Inflammatory macrophage treated with lipopolysaccharide for 1 hour (primary cell): ENCODE data around the gene CNTNAP2.

Experiments
- DNase-seq, 2 donors: peaks; one replicate each; pipeline ENCODE4 v3.0.0-alpha.2; 2020 to 2022

The CNTNAP2 gene

GRCh38 chr7:148135116-148135515 lies 2018.5 kb downstream of the CNTNAP2 start:
- no peak for DNase-seq

DNA sequence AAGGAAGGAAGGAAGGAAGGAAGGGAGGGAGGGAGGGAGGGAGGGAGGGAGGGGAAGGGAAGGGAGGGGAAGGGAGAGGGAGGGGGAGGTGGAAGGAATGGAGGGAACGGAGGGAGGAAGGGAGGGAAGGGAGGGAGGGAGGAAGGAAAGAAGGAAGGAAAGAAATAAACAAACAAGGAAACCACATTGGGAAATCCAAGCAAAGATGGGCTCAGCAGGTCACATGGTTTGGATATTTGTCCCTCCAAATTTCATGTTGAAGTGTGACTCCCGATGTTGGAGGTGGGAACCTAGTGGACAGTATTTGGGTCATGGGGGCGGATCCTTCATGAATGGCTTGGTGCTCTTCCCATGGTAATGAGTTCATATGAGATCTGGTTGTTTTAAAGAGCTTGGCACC lies 2019.4 kb downstream of the CNTNAP2 start:
- no peak for DNase-seq

GRCh38 chr7:148142660-148143248 lies 2026.2 kb downstream of the CNTNAP2 start:
- DNase-seq: peak; percentile 2 to 47

DNA sequence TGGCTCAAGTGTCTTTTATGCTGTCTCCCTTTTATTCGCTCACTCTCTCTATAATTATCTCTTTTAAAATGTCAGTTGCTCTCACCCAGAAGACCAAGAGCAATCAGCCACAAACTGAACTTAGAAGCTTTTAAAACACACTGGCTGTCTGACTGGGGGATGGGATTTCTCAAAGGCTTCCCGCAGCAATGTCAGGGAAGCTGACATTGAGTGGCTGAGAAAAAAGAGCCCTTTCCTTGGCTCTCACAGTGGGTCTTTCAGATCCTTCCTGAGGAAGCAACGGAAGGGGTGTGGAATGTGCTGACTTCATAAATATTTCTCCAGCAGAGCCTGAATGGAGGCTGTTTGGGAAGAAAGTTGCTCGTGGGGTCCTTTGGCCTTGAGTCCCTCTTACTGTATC lies 2028.2 kb downstream of the CNTNAP2 start:
- DNase-seq: no peak

GRCh38 chr7:148146346-148146745 lies 2029.7 kb downstream of the CNTNAP2 start:
- DNase-seq: no peak

DNA sequence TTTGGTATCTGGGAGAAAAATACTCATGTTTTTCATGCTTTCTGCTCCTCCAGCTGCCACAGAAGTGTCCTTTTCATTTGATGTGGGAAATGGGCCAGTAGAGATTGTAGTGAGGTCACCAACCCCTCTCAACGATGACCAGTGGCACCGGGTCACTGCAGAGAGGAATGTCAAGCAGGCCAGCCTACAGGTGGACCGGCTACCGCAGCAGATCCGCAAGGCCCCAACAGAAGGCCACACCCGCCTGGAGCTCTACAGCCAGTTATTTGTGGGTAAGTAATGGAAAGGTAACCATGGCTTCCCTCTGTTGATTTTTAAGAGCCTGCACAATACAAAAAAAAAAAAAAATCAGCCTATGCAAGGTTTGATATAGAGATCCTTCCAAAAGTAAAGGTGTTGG lies 2030.8 kb downstream of the CNTNAP2 start:
- no peak for DNase-seq

GRCh38 chr7:148148456-148148855 lies 2031.9 kb downstream of the CNTNAP2 start:
- no peak for DNase-seq

- DNase-seq: no peak
Measured at GRCh38 chr7:148149730-148150129, 2033.1 kb downstream of the CNTNAP2 start.

GRCh38 chr7:148151778-148152177 lies 2035.2 kb downstream of the CNTNAP2 start:
- no peak for DNase-seq

- DNase-seq: no peak
Measured at GRCh38 chr7:148153616-148154284, 2037.1 kb downstream of the CNTNAP2 start.

DNA sequence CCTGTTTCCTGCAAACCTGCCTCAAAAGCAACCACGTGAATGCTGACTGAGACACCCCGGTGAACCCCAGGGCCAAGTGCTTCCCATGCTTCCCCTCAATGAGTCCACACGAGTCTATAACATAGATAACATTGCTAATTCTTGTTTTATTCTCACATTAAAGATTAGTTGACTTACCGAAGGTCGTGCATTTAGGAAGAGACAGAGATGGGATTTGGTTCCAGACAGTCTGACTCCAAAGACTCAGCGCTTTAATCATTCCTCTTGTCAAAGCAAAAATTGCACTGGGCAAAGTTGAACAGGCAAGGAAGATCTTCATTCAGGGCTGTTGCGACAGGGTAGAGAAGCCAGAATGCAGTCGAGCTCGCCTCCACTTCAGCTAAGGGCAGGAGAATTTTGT lies 2038.4 kb downstream of the CNTNAP2 start:
- DNase-seq: no peak

- no peak for DNase-seq
Measured at GRCh38 chr7:148155826-148156225, 2039.2 kb downstream of the CNTNAP2 start.

DNA sequence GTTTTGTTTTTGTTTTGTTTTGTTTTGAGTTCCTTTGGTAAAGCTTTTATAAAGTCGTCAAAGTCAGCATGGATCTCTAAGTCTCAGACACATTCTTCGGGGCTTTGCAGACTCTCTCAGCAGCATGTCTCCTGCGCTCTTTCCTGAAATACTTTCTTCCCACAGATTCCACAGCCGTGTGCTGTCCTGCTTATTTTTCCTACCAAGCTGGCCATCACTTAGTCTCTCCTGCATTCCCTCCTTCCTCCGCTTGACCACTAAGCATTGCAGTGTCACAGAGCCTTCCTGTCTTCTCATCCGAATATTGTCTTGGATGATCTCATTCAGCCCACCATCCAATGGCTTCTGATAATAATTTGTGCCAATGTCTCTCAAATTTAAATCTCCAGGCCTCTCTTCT lies 2039.6 kb downstream of the CNTNAP2 start:
- DNase-seq: no peak

GRCh38 chr7:148159331-148159730 lies 2042.7 kb downstream of the CNTNAP2 start:
- no peak for DNase-seq

- DNase-seq: no peak
Measured at GRCh38 chr7:148161776-148162175, 2045.2 kb downstream of the CNTNAP2 start.

DNA sequence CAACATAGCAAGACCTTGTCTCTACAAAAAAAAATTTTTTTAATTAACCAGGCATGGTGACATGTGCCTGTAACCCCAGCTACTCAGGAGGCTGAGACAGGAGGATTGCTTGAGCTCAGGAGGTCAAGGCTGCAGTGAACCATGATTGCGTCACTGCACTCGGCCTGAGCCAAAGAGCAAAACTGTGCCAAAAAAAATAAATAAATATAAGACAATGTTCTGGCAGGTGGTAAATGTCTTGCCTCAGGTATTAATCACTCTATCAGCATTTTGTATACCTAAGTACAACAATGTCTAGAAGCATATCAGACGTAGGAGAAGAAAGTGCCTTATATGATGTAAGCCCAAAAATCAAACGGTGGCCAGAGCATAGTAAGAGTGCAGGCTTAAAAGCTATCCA lies 2046.2 kb downstream of the CNTNAP2 start:
- no peak for DNase-seq

DNA sequence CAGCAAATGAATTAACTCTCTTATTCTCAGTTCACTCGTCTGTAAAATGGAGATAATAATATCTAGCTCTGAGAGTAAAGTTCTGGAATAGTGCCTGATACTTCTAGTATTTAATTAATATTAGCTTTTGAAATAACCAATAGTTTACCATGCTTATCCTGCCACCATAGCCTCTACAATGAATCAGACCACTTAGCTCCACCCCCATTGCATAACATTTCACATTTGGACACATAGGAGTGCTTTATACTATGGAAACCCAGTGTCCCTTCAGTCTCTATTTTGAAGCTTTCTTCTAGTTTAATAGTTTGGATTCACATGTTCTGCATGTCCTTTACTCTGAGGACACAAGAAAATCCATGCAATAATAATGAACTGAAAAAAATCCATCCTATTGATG lies 2046.6 kb downstream of the CNTNAP2 start:
- no peak for DNase-seq

DNA sequence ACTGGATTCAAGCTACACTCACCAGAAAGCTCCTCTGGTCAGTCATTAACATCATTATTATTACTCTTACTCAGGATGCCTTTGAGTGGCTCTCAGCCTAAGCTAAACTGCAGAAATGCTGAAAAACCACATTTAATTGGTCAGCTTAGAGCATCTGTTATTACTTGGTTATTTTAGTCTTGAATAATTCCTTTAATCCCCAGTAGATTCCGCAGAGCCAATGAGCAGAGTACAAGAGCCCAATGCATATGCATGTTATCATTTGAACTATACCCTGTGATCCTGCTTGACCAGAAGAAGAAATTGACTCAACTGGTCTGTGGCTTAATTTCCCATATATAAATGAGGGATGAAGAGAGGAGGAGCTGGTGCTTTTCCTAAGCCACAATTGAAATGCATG lies 2056.3 kb downstream of the CNTNAP2 start:
- DNase-seq: no peak

GRCh38 chr7:148173369-148173768 lies 2056.8 kb downstream of the CNTNAP2 start:
- DNase-seq: no peak

DNA sequence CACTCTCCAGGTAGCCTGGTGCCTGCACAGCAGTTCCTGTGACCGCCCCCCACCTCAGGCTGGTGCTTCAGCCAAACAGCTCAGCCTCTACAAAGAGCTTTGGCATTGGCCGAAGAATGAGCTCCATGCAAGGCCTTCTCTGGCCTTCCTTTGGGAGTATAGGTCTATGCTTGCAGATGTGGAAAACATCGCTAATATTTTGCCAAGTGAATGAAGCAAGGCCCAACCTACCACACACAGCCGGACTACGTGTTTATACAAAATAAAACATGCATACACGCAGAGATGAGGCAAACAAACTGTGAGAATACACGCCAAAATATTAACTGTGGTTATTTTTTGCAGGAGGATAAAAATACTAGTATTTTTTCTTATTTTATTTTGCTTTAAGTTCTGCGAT lies 2057.8 kb downstream of the CNTNAP2 start:
- no peak for DNase-seq

- no peak for DNase-seq
Measured at GRCh38 chr7:148175512-148175911, 2058.9 kb downstream of the CNTNAP2 start.

- DNase-seq: no peak
Measured at GRCh38 chr7:148177972-148178371, 2061.4 kb downstream of the CNTNAP2 start.

DNA sequence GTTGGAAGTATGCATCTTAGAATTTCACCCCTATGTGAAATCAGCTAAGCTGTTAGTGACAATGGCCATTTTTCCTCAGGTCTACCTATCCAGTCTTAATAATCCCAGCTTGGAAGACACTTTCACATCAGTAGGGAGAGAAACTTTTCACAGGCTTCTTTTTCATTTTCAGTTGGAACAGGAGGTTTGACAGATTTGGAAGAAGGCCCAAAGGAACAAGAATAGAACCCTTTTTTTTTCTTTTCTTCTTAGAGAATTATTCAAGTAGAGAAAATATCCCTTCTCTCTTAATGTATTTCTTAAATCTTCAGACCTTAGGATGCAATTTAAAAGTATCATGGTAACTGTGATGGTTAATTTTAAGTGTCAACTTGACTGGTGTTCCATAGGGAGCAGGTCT lies 2063.5 kb downstream of the CNTNAP2 start:
- DNase-seq: no peak

DNA sequence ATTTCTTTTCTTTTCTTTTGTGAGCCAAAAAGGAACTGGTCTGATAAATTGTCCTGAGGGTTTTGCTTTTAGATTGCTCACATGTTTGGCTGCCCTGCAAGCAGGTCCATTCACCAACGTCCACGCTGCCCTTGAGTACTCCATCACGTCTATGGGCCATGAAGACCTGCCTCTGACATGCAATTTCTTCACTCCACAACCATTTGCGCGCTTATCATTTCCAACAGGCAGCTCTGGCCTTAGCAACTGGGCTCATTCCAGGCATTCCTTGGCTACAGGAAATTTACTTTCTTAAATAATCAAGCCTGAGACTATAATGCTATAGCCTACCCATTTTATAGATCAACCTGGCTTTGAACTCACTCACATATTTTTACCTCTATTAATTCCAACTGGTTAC lies 2065.7 kb downstream of the CNTNAP2 start:
- DNase-seq: no peak

DNA sequence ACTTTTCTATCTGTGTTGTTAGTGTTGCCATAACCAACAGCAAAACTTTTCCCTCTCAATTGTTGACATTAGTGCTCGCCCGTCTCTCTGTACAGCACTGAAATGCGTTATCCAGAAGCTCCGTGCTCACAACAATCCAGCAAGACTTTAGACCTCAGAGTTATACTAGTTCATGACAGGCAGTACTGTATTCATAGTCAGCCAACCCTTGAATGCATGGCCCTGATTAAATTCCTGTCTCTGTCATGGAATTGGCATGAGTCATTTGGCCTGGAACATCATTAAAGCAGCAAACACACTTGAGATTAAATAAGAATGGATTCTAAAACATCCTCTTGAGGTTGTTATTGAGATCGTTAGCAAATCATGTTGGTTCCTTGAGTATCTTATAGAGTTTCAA lies 2068.4 kb downstream of the CNTNAP2 start:
- no peak for DNase-seq
